Myocyte (in vitro differentiated cells): Measurements from ENCODE around the gene TRIM64C. TPM values are rescaled to one million over a fixed set of nuclear protein-coding genes. Genes with fewer than 3 reads are reported as not detected.
"Not testable (repeated sequence)": the region's sequence is repeated elsewhere in the genome, so short reads cannot be mapped to it uniquely, and the experiment has no call there.

Source experiments
- DNase-seq: peaks from one replicate; pipeline ENCODE4 v3.0.0-alpha.2; 2012; ENCODE audit warnings: low read depth
- polyA plus RNA-seq: library from polyadenylated mRNA; unstranded; fragments of >200 nt; gene quantifications from one replicate; pipeline ENCODE4 v1.2.1, GENCODE V29; 2012; ENCODE audit warnings: missing spikeins
- total RNA-seq: library from RNA; depleted of rRNA; stranded (reverse); fragments of >200 nt; gene quantifications from 2 replicates; pipeline ENCODE4 v1.2.3, GENCODE V29; 2014

The TRIM64C gene, protein sequence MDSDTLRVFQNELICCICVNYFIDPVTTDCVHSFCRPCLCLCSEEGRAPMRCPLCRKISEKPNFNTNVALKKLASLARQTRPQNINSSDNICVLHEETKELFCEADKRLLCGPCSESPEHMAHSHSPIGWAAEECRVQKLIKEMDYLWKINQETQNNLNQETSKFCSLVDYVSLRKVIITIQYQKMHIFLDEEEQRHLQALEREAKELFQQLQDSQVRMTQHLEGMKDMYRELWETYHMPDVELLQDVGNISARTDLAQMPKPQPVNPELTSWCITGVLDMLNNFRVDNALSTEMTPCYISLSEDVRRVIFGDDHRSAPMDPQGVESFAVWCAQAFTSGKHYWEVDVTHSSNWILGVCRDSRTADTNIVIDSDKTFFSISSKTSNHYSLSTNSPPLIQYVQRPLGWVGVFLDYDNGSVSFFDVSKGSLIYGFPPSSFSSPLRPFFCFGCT
- total RNA-seq, result not detected in 2 replicates
- polyA plus RNA-seq, result not detected

- DNase-seq, result not testable (repeated sequence)
These were observed at the start of gene TRIM64C for GRCh38 chr11:49059012-49059411. Gene TRIM64C, minus strand, starts transcription at chr11:49059112. Its CDS starts 0 bp downstream, at chr11:49059112.

DNA sequence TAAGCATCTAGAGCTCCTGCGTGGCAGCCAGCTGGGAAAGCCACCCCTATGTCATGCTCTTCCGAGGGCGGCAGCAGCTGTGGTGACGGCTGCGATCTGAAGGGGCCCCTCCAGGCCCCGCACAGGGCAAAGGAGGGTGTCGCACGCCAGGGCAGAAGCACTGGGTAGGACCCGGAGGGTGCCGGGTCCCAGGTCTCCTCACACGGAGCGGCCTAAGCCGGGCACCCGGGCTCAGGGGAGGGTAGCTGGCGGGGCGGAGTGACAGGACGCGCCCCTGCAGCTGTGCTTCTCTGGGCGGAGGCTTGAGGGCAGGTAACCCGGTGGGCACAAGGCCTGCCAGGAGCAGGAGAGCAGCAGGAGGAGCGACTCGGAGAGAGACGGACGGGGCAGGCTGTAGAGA is 43.4 kb upstream of the TRIM64C start:
- not testable (repeated sequence) for DNase-seq

GRCh38 chr11:49069897-49070296 is 11.0 kb upstream of the TRIM64C start:
- DNase-seq, result not testable (repeated sequence)

- DNase-seq, result not testable (repeated sequence)
These were observed 9.1 kb downstream of the TRIM64C start for GRCh38 chr11:49049821-49050220.

DNA sequence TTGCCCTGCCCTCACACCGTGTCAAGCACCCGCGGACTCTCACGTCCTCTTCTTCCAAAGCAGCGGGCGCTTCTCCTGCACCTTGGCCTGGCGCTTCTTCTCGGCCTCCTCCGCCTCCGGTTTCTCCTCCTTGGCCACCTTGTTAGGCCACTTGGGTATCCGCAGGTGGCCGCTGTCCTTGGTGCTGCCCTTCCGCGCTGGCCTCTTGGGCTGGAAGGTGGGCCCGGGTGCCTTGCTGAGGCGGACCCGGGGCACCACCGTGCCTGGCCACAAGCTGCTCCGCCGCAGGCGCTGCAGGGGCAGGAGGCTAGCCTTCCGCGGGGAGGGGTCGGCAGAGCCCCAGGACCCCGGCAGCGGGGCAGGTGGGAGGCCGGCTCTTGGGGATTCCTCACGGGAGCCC is 10.7 kb downstream of the TRIM64C start:
- DNase-seq, result not testable (repeated sequence)

GRCh38 chr11:49028523-49028922 is 30.4 kb downstream of the TRIM64C start, which contains the start of gene TRIM49B:
Gene TRIM49B, plus strand, starts transcription at chr11:49028823. Its CDS starts 2,777 bp downstream, at chr11:49031600.
- DNase-seq, result not testable (repeated sequence)

Other genes with a start within 250 kb of the TRIM64C start
- not detected in 2 replicates for gene TRIM51G, start 75.2 kb downstream of the TRIM64C start, total RNA-seq
- gene TRIM49B, start 30.3 kb downstream of the TRIM64C start, total RNA-seq, result not detected in 2 replicates
- not detected in 2 replicates for gene FOLH1, start 149.5 kb upstream of the TRIM64C start, total RNA-seq